D721Med (cell line): ENCODE measurements around the gene PIK3R3.

Experiments
- DNase-seq: peaks from one replicate; pipeline ENCODE4 v3.0.0; 2011; ENCODE audit warnings: low spot score; ENCODE audit not compliant: insufficient read length
- FAIRE-seq: peaks from 2 replicates; lab custom pipeline; 2011; peaks lifted over from hg19 to GRCh38; lab: Jason Lieb, UNC
- CTCF ChIP-seq: IDR thresholded peaks from 2 replicates; pipeline ENCODE4 v1.5.1; 2012; ENCODE audit warnings: mild to moderate bottlenecking, control low read depth; ENCODE audit not compliant: insufficient read depth; ENCODE audit errors: missing control alignments

Gene PIK3R3

GRCh38 chr1:46087891-46088290 lies 44.5 kb downstream of the PIK3R3 start:
- no peak for TF ChIP-seq CTCF
- FAIRE-seq (no peak), DNase-seq (no peak)

GRCh38 chr1:46086576-46086975 lies 45.9 kb downstream of the PIK3R3 start:
- FAIRE-seq, result no peak

GRCh38 chr1:46084553-46085451 lies 47.6 kb downstream of the PIK3R3 start:
- TF ChIP-seq CTCF, result no peak
- no peak for FAIRE-seq
- no peak for DNase-seq

More at GRCh38 chr1:46086576-46086975, 45.9 kb downstream of the PIK3R3 start:
- TF ChIP-seq CTCF, result no peak
- DNase-seq, result no peak

- FAIRE-seq, result no peak
Observed at GRCh38 chr1:46083579-46083978, 48.9 kb downstream of the PIK3R3 start.

GRCh38 chr1:46081619-46082018 lies 50.8 kb downstream of the PIK3R3 start:
- no peak for TF ChIP-seq CTCF
- FAIRE-seq, result no peak
- no peak for DNase-seq

More at GRCh38 chr1:46083579-46083978, 48.9 kb downstream of the PIK3R3 start:
- DNase-seq, result no peak
- no peak for TF ChIP-seq CTCF

- FAIRE-seq, result no peak
- TF ChIP-seq CTCF, result no peak
Observed at GRCh38 chr1:46081206-46081605, 51.2 kb downstream of the PIK3R3 start.

GRCh38 chr1:46080257-46080656 lies 52.2 kb downstream of the PIK3R3 start:
- no peak for TF ChIP-seq CTCF
- no peak for DNase-seq
- no peak for FAIRE-seq

More at GRCh38 chr1:46081206-46081605, 51.2 kb downstream of the PIK3R3 start:
- no peak for DNase-seq
